DMS114 treated with DMSO at 0.1 percent for 48 hours (cell line): ENCODE data around the gene TDRD9.

Source experiments
- DNase-seq: peaks from one replicate; lab custom pipeline; 2025; ENCODE audit not compliant: unreplicated experiment; lab: John Stamatoyannopoulos, UW

The TDRD9 gene

DNA sequence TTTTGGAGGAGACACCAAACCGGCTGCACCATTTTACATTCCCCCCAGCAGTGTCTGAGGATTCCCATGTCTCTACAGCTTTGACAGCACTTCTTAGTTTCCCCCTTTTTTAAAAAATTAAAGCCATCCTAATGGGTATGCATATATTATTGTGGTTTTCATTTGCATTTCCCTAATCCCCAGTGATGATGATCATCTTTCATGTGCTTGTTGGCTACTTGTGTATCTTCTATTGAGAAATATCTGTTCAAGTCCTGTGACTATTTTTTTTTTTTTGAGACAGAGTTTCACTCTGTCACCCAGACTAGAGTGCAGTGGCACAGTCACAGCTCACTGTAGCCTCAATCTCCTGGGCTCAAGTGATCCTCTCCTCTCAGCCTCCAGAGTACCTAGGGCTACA lies 134.0 kb downstream of the TDRD9 start:
- DNase-seq = no peak

DNA sequence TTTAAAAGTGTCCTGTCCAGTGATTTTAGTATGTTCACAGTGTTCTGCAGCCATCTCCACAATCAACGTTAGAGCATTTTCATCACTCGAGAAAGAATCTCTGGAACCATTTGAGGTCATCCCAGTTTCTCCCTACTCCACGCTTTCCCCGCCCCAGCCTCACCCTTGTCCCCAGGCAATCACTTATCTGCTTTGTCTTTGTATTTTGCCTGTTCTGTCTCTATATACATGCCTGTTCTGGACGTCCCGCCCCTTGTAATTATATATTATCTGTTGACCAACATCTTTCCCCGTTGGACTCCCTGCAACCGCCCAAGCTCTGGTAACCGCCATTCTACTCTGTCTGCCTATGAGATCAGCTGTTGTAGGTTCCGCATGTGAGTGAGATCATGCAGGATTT lies 135.7 kb downstream of the TDRD9 start:
- DNase-seq = no peak

DNA sequence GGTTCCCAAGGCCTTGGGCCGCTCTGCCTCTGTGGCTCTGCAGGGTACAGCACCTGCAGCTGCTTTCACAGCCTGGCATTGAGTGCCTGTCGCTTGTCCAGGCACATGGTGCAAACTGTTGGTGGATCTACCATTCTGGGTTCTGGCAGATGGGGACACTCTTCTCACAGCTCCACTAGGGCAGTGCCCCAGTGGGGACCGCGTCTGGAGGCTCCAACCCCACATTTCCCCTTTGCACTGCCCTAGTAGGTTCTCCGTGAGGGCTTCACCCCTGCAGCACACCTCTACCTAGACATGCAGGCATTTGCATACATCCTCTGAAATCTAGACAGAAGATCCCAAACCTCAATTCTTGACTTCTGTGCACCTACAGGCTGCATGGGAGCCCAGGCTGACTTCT lies 138.0 kb downstream of the TDRD9 start:
- no peak for DNase-seq

DNA sequence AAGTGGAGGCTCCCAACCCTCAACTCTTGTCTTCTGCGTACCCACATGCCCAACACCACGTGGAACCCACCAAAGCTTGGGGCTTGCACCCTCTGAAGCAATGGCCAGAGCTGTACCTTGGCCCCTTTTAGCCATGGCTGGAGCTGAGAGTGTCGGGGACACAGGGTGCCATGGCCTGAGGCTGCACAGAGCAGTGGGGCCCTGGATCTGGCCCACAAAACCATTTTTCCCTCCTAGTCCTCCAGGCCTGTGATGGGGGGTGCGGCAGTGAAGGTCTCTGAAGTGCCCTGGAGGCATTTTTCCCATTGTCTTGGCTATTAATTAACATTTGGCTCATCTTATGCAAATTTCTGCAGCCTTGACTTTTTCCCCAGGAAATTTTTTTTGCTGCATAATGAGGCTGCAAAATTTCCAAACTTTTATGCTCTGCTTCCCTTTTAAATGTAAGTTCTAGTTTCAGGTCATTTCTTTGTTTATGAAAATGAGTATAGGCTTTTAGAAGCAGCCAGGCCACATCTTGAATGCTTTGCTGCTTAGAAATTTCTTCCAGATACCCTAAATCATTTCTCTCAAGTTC lies 138.6 kb downstream of the TDRD9 start:
- no peak for DNase-seq

DNA sequence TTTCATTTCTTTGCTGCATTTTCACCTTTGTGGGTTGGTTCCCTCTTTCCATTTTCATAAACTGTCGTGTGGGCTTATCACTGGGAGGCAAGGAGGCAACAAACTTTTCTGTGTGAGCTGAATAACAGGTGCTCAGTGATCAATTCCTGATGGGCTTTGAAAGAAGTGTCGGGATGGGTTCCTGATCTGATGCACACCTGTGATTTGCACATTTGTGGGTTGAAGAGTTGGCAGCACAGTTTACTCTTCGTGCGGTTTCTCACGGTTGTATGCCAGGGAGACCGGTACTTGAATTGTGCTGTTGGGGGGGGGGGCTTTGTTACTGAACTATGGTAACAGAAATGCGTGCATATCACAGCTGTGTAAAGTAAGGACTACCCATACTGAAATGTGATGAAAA lies 141.3 kb downstream of the TDRD9 start:
- no peak for DNase-seq

DNA sequence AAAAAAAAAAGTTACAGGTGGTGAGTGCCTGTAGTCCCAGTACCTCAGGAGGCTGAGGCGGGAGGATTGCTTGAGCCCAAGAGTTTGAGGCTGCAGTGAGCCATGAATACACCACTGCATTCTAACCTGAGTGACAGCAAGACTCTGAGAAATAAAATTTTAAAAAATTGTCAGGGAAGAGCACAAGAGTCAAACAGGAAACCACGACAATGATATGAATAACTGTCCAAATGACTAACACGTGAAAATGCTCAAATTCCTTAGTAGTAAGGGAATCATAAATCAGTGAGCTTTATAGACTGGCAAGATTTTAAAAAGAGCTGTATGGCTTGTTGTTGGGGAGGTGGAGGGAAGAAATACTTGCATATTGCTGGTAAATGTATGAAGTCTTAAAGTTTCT lies 144.3 kb downstream of the TDRD9 start:
- no peak for DNase-seq

DNA sequence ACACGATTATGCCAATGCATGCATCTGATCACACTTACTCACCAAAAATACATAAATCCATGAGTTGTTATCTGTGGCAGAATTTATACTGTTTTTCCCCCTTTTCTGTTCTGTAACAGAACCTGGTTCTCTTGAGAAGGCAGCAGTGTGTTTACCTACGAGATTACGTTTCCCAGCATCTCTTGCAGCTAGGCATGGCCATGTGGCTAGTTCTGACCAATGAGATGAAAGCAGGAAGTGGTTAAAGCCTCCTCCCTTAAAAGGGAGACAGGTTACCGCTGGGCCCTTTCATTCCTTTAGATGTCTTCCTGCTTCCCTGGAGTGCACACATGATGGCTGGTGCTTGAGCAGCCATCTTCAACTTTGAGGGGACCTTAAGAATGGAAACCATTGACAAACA lies 145.5 kb downstream of the TDRD9 start:
- DNase-seq = no peak

DNA sequence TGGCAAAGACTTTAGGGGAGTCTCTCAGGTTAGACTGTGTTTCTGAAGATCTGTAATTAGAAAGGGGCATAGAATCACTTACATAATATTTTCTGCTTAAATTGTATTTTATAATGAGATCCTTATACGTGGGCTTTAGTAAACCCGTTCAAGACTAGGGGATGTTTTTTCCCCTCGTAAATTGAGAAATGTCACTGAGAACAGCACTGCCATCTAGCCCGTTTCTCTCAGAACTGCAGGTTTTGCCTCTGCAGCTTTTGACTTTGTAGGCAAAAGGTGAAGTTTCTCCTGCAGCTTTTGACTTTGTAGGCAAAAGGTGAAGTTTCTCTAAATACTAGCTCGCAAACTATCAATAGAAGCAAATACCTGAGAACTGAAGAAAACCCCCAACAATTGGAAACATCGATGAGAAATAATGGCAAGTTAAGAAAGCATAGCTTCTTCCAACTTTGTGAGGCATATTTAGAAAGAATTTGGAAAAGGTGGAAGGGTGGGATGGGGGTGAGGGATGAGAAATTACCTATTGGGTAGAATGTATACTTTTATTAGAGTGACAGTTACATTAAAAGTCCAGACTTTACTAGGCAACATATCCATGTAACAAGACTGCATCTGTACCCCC lies 147.4 kb downstream of the TDRD9 start:
- peak; percentile 6 for DNase-seq

DNA sequence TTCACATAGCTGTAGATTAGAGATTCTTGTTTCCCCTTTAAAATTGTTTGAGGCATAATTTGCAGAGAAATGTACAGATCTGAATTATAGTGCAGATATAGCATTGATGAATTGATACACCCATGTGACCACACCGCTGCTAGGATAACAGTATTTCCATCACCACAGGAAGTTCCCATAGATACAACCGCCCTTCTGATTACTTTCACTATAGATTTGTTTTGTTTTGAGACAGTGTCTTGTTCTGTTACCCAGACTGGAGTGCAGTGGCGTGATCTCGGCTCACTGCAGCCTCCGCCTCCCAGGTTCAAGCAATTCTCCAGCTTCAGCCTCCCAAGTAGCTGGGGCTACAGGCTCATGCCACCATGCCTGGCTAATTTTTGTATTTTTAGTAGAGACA lies 148.5 kb downstream of the TDRD9 start:
- DNase-seq = no peak

DNA sequence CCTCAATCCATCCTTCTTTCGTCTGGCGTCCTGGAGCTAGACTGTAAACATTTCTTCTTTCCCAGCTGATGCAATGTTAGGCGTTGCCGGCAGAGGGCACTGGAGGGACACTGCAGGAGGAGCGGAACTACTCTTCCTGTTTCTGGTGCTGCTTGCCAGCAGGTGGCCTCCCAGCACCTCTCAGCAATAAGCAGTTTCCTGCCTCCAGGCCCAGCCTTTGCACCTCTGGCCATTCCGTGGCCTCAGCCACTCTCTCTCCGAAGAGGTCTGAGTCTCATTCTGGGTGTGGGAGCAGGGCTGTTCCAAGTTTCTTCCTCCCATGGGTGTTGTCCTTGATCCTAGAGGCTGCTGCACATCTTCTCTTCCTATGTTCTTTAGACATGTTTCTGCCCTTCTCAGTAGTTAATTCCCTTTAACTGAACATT lies 149.8 kb downstream of the TDRD9 start:
- DNase-seq = peak; percentile 85

DNA sequence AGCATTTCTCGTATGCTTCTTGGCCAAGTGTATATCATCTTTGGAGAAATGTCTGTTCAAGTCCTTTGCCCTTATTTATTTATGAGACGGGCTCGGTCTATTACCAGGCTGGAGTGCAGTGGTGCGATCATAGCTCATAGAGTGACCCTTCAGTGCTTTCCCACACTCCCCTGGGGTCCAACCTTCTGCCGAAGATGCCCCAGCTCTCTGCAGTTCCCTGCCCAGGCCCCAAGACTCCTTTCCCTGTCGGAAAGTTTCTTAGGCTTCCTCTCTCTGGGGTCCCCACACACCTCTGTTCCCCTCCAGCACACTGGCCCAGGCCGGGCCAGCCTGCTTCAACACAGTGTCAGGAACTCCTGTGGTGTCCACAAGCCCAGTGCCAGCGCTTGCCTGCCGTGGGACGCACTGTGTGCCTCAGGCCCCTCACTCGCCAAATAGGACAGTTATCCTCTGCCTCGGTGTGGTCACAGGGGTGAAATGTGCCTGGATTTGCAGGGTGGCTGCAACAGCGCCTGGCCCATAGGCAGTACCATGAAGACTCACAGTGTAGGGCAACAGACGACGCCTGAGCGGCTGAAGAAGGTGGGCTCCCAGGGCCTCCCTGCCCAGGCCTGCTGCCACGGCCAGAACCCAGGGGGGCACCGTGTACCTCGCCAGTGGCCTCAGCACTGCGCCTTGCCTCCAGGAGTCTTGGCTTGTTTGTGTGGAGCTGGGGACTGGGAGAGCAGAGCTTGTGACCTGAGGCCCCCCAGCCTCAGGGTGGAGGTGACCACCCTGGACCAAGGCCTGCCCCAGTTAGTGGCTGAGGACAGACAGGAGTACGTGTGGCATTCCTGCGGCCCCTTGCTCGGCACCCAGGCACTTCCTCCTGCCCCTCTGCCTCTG lies 152.4 kb downstream of the TDRD9 start:
- DNase-seq = no peak

DNA sequence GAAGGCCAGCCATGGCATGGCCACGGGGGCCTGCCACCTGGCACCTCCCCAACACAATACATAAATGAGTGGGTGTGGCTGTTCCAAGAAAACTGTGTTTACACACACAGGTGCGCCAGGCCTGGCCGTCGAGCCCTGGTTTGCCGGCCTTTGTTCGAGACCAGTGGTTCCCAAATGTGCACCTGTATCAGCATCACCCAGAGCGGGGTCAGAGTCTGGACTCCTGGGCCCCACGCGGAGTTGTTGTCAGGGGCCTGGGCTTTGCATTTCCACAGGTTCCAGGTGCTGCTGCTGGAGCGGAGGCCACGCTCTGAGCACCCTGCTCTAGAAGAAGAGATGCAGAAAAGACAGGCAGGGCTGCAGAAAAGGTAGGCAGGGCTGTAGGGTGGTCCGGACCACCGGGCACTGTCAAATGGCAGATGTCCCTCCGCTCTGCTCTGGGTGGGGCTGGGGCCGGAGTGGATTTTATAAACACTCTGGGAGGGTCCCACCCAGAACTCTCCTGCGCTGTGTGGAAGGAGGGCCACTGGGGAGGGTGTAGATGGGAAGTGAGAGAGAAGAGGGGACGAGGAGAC lies 153.1 kb downstream of the TDRD9 start:
- no peak for DNase-seq

DNA sequence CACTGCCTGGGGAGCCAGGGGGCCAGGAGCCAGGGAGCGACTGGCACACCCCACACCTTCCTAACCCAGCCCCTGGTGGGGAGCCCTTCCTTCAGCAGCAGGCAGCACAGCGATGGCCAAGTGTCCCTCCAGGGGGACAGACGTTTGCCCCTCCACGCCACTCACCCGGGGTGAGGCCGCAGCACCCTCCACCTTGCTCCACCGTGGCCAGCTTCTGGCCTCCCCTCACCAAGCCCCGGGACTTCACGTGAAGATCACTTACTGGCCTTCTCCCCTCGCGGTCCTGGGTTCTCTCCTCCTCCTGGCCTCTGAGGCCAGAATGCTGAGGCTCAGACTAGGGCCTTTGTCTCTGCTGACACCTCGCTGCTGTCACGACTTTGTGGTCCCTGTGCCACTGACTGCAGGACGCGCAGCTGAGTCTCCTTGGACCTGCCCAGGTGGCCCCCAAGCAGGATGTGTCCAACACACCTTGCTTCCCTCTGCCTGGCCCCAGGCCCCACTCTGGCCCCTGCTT lies 153.8 kb downstream of the TDRD9 start:
- no peak for DNase-seq

DNA sequence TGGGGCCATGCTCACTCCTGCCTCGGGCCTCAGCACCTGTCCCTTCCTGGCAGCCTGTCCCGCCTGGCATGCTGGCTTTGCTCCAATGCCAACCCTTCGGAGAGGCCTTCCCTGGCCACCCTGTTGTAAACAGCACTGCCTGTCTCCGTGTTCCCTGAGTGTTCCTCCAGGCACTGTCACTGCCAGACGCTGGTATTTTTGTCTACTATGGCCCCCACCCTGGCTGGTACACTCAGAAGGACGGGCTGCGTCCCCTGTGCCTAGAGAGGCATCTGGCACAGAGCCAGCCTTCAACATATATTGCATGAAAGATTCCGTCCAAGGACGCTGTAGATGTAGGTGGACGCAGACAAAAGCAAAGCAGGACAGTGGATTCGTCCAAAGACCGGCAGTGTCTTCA lies 154.6 kb downstream of the TDRD9 start:
- DNase-seq = no peak

DNA sequence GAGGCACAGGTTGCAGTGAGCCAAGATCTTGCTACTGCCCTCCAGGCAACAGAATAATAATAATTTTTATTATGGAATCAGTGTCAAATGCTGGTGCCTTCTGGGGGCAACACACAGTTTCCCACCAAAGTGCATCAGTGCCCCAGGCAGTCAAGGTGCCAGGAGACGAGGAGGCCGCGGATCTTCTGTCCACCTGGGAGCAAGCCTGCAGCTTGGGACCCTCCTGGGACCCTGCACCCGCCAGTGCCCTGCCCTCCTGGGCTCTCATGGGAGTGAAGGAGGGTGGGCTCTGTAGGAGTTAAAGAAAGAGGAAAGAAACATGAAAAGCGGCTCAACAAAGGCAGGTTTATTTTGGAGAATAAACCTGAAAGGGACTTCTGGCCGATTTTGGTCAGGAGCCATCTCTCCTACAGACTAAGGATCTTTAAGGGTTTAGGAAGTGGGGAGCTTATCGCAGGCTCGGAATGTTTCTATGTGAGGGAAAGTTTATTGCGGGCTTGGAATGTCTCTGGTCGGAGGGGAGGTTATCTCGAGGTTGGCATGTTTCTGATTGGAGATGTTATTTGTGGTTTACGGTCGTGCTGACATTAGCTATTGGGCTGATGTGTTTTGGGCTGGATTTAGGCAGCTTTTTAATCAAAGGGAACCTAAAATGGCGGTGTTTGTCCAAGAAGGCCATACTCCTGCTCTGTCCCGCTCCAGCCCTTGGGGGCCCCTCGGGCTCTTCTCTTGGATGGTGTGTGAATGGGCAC lies 156.2 kb downstream of the TDRD9 start:
- no peak for DNase-seq

DNA sequence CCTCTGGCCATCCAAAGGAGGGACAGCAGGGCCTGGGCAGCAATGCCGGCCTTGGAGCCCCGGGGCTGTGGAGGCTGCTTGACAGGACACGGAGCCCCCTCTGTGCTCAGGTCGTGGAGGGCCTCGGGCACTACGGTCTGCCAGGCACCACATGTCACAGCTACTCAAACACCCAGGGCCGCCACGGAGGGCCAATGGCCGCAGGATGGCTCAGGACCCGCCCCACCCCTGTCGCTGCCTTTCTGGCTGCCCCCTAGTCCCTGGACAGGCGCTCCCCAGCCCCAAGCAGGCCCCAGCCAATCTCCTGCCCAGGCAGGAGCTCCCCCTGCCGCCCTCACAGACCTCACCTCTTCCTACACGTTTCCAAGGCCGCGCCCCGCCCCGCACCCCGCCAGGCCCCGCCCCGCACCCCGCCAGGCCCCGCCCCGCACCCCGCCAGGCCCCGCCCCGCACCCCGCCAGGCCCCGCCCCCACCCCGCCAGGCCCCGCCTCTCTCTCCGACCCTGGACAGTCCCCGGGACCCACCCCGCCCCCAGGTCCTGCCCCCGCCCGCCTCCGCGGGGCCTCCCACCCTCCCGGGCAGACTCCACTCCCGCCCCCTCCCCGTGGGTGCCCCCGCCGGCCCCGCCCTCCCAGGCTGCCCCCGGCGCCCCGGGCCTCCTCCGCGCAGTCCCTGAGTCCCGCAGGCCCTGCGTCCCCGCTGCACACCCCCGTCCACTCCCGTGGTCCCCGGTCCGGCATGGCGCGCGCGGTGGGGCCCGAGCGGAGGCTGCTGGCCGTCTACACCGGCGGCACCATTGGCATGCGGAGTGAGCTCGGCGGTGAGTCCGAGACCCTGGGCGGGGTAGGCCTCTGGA lies 157.0 kb downstream of the TDRD9 start, which contains the start of gene ASPG:
ASPG (plus strand) TSS at position 669 of the 857 bp plus-strand sequence; CDS start at position 740, 71 bp downstream.
- DNase-seq = no peak

DNA sequence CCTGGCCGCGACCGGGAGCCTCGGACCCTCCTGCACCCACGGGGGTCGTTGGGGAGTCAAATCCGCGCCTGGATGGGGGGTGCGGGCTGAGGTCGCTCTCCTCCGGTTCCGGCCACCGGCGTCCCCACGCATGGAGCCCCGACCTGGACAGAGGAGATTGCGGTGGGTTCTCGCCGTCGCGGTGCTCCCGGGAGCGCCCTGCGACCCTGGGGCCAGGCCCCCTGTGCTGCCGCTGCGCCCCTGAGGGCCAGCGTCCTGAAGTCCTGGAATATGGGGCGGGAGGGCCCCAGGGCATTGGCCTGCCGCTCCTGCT lies 157.6 kb downstream of the TDRD9 start:
- DNase-seq = no peak

DNA sequence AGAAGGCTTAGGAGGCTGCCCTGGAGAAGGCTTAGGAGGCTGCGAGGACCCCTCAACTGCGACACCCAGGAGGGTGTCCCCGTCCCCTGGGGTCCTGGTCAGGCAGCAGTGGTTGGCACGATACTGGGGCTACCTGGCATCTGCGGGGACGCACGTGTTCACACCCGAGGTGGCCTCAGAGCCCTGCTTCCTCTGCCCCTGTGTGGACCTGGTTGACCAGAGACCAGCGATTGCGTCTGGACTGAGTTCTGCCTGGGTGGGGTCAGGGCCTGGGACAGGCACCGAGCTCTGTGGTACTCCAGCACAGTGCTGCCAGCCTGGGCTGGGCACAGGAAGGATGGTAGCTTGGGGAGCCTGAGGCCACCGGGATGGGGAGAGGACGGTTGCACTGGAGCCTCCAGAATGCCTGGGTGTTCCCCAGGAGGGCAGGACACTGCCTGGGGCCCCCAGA lies 158.0 kb downstream of the TDRD9 start:
- DNase-seq = no peak

DNA sequence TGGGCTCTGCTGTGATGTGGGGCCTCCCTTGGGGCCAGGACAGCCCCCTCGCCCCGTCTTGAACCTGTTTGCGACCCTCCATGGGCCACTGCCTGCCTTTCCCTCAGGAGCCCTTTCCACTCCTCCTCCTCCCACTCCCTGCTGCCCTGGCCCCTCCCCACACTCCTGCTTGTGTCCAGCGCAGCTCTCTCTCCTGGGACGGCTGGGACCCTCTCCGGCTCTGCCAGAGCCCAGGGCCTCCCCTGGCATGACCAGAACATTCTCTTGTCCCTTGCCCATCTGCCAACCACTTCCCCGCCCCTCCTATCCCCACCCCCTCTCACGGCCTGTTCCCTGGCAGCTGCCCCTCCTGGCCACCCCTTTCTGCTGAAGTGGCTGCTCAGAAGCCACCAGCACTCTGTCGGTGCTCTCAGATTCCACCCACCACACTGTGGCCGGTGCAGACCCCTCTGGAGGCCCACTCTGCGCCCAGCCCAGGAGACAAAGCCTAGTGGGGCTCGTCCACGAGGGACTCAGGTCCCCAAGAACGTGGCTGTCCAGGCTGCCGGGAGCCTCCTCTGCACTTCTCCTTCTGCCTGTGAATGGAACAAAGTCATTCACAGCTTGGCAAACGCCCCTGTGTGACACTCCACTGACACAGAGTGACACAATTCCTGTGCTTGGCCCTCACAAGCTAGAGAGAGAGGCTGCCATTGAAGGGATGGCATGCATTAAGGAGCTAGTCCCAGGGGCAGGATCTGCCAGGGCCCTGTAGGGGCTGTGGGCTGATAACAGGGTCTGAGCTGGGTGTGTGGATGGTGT lies 158.6 kb downstream of the TDRD9 start:
- DNase-seq = no peak
